ENCODE results near the gene SCFD2. TPM values are rescaled to one million over a fixed set of nuclear protein-coding genes. Genes with fewer than 3 reads are reported as not detected.

SCFD2 gene
- total RNA-seq, 1 experiment from 2014 or later = 36.6 TPM

GRCh38 chr4:53021754-53022512, 343.9 kb downstream of the SCFD2 start:
- no peak overlapping the region for H3K9ac ChIP-seq (ENCODE audit: low read length)
- CTCF ChIA-PET = interaction anchor here (0.7 kb wide), 1 partner anchor 37 kb away, joined by 3 read pairs; no protein-coding TSS in a partner anchor
- no peaks in the 10 kb centered on the region for H4K20me1 ChIP-seq (ENCODE audit: low read length)
- H3K27me3 ChIP-seq (ENCODE audit: low read length) = no peaks in the 10 kb centered on the region
- no peak for ATAC-seq
- intact Hi-C loops (cut with micrococcal nuclease) = no loop called here
- no peaks in the 10 kb centered on the region for H3F3A ChIP-seq (ENCODE audit: low read length, unreplicated experiment)
- H3K9me2 ChIP-seq (replicated peaks; ENCODE audit: low read length) = no peaks in the 10 kb centered on the region
- H3K9me3 ChIP-seq (ENCODE audit: low read length) = no peaks in the 10 kb centered on the region
- TF ChIP-seq EZH2phosphoT487 (IDR thresholded peaks at IDR 0.05; ENCODE audit: borderline replicate concordance, low read length) (no peak), EZH2 (IDR thresholded peaks at IDR 0.05; ENCODE audit: low read length, unreplicated experiment) (no peak)
- TF ChIP-seq, protein P1, sequence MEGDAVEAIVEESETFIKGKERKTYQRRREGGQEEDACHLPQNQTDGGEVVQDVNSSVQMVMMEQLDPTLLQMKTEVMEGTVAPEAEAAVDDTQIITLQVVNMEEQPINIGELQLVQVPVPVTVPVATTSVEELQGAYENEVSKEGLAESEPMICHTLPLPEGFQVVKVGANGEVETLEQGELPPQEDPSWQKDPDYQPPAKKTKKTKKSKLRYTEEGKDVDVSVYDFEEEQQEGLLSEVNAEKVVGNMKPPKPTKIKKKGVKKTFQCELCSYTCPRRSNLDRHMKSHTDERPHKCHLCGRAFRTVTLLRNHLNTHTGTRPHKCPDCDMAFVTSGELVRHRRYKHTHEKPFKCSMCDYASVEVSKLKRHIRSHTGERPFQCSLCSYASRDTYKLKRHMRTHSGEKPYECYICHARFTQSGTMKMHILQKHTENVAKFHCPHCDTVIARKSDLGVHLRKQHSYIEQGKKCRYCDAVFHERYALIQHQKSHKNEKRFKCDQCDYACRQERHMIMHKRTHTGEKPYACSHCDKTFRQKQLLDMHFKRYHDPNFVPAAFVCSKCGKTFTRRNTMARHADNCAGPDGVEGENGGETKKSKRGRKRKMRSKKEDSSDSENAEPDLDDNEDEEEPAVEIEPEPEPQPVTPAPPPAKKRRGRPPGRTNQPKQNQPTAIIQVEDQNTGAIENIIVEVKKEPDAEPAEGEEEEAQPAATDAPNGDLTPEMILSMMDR (conservative IDR thresholded peaks at IDR 0.05; ENCODE audit: low read depth, low read length) = no peak
- no peak overlapping the region for H2AFZ ChIP-seq (ENCODE audit: low read length)
- no peak overlapping the region for H3K4me3 ChIP-seq (ENCODE audit: low read length)
- DNase-seq = no peak
- peaks cover 7% of the 10 kb centered on the region for H3K4me1 ChIP-seq (ENCODE audit: insufficient read depth, low read length)
- no peak overlapping the region for H3K27ac ChIP-seq (ENCODE audit: low read length)
- H3K4me2 ChIP-seq (ENCODE audit: low read length) = no peak overlapping the region
- H3K79me2 ChIP-seq (ENCODE audit: low read length) = no peaks in the 10 kb centered on the region
- H3K36me3 ChIP-seq (ENCODE audit: low read depth, low read length) = no peaks in the 10 kb centered on the region
- POLR2A ChIA-PET (ENCODE audit: unreplicated experiment) = no interaction called here
- BruUV-seq (replicated peaks) = no TSS peak

DNA sequence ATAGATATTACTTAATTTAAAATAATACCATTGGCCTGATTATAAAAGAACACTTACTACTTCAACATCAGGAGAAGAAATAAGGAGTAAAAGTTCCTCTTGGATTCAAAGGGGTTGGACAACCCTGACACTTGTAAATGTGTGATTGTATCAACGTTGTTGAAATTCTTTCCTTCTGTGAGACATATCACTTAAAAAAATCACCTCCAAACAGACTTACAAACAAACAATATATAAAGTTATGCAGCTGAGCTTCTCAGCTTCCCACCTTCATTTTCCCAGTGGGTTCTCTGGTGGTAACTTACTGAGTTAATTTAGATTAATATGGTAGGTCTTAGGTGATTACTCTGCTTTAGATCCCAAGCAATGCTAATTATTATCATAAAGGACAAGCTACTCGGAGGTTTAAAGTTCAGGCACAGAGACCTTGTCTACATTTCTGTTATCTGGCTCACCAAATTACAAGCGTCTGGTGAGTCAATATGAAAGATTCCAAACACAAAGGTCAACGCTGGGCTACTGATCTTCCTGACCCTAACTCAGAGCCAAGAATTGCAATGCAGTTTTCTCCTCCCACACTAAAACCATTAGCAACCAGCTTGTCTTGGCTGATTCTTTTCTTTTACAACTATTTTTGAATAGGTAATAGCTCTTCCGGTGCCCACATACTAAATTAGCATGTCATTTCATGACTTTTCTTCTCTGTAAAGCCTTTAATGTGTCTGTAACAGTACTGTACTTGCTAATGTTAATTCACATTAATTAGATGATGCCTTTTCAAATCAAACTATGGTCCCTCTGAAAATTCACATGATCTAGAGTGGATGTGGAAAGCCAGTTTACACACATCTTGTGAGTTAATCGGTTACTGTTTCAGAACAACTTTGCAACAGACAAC, 346.1 kb downstream of the SCFD2 start:
- ATAC-seq (no peak), DNase-seq (peak; percentile 27)
- CTCF ChIA-PET = interaction anchor here (1.8 kb wide), 1 partner anchor 1214 kb away, joined by 5 read pairs; no protein-coding TSS in a partner anchor
- H3F3A ChIP-seq (ENCODE audit: low read length, unreplicated experiment) = no peaks in the 10 kb centered on the region
- no peak overlapping the region for H3K4me2 ChIP-seq (ENCODE audit: low read length)
- no peaks in the 10 kb centered on the region for H3K27me3 ChIP-seq (ENCODE audit: low read length)
- no peak overlapping the region for H3K4me3 ChIP-seq (ENCODE audit: low read length)
- no peaks in the 10 kb centered on the region for H3K36me3 ChIP-seq (ENCODE audit: low read depth, low read length)
- H3K9ac ChIP-seq (ENCODE audit: low read length) = no peak overlapping the region
- no peaks in the 10 kb centered on the region for H3K9me2 ChIP-seq (replicated peaks; ENCODE audit: low read length)
- no peaks in the 10 kb centered on the region for H3K79me2 ChIP-seq (ENCODE audit: low read length)
- intact Hi-C loops (cut with micrococcal nuclease) = loop anchor here (5.0 to 10.0 kb wide), 2 partner anchors 173 to 345 kb away; partner anchors contain the start of gene SCFD2
- no peaks in the 10 kb centered on the region for H4K20me1 ChIP-seq (ENCODE audit: low read length)
- no peak overlapping the region for H3K27ac ChIP-seq (ENCODE audit: low read length)
- POLR2A ChIA-PET (ENCODE audit: unreplicated experiment) = no interaction called here
- TF ChIP-seq EZH2phosphoT487 (IDR thresholded peaks at IDR 0.05; ENCODE audit: borderline replicate concordance, low read length) (no peak), EZH2 (IDR thresholded peaks at IDR 0.05; ENCODE audit: low read length, unreplicated experiment) (no peak)
- TF ChIP-seq, protein P1 (conservative IDR thresholded peaks at IDR 0.05; ENCODE audit: low read depth, low read length) = no peak
- no peaks in the 10 kb centered on the region for H3K9me3 ChIP-seq (ENCODE audit: low read length)
- BruUV-seq (replicated peaks) = no TSS peak
- peaks cover 7% of the 10 kb centered on the region for H3K4me1 ChIP-seq (ENCODE audit: insufficient read depth, low read length)
- no peak overlapping the region for H2AFZ ChIP-seq (ENCODE audit: low read length)

Data from PC-3 (cell line).